Regular cardiac myocyte (primary cell): ENCODE measurements around the gene MBD3L1. TPM values are rescaled to one million over a fixed set of nuclear protein-coding genes. Genes with fewer than 3 reads are reported as not detected.

Experiments
- total RNA-seq: library from RNA; depleted of rRNA; stranded (reverse); fragments of >200 nt; gene quantifications from 2 replicates; pipeline ENCODE4 v1.2.3, GENCODE V29; 2014

Gene MBD3L1
- total RNA-seq: not detected in 2 replicates

DNA sequence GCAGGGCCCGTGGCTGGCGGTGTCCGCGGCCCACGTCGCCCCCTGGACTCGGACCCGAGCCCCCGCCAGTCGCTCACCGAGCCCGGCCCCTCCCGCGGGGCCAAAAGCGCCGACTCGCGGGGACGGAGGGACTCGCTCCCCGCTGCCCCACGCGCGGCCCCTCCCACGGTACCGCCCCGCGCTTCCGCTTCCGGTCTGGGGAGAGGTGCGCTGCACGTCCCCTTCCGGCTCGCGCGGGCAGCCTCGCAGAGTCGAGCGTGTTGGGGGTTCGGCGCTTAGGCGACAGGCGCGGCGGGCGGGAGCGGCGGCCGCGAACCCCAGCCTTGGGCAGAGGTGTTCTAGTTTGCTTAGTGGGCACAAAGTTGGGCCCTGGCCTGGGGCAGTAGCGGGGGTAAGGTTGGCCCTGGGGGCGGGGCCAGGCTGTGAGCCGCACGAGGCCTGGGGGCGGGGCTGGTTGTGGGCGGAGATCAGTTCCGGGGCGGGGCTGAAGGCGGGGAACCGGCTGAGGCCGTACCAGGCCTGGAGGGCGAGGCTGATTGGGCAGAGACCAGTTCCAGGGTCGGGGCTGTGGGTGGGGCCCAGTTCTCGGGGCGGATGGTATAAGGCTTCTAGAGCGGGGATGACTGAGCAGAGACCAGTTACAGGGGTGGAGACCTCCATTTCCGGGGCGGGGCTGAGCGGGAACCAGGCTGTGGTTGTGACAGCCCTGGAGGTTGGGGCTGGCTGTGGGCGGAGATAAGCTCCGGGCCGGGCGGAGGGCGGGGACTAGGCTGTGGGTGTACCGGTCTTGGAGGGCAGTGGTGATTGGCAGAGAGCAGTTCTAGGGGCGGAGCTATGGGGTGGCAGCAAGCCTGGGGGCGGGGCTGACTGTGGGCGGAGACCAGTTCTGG is at the start of gene MBD3L1, which contains the start of gene ZNF558:
TSS of gene MBD3L1 (plus strand) at position 246 of the 890 bp plus-strand sequence. CDS start 10,302 bp downstream, outside the sequence.
TSS of gene ZNF558 (minus strand) at position 173 of the 890 bp plus-strand sequence. CDS start 9,645 bp downstream, outside the sequence.

Other genes with a start within 250 kb of the MBD3L1 start
- gene ADAMTS10, start 221.7 kb upstream of the MBD3L1 start, total RNA-seq: 3.5 and 15.8 TPM in 2 replicates
- not detected in 2 replicates for gene NFILZ, start 201.7 kb upstream of the MBD3L1 start, total RNA-seq
- gene ACTL9, start 133.6 kb upstream of the MBD3L1 start, total RNA-seq: not detected in 2 replicates
- not detected in 2 replicates for gene OR2Z1, start 110.7 kb upstream of the MBD3L1 start, total RNA-seq
- 17.4 and 40.9 TPM in 2 replicates for gene ZNF558, start 73 bp upstream of the MBD3L1 start, total RNA-seq
- under 0.01 TPM in 1 of 2 replicates, not detected in the other for gene MUC16, start 178.0 kb downstream of the MBD3L1 start, total RNA-seq